Sciatic nerve (tissue), 2 donors: Measurements from ENCODE around the gene ATP1B4. TPM values are rescaled to one million over a fixed set of nuclear protein-coding genes. Genes with fewer than 3 reads are reported as not detected.
"Not testable (repeated sequence)": the region's sequence is repeated elsewhere in the genome, so short reads cannot be mapped to it uniquely, and the experiment has no call there.

Source experiments
- ATAC-seq: fragments of 200-7000 bp; cut with Tn5 transposase; one replicate; pipeline ENCODE4 v1.9.1; 2020; ENCODE audit warnings: mild to moderate bottlenecking, moderate library complexity
- DNase-seq: peaks from one replicate; pipeline ENCODE4 v3.0.0-alpha.2; 2020; ENCODE audit warnings: low spot score
- intact Hi-C: fragments of 100-400 bp; cut with DNase I; formaldehyde crosslinking; loops from one replicate; pipeline ENCODE4 v1.14.2; 2022
- total RNA-seq: library from RNA; stranded (reverse); fragmentation: NEBNext Ultra II Directional; extraction: Animal tissue kit (Norgen Biotek cat#: 25700); gene quantifications from one replicate; pipeline ENCODE4 v1.2.1, GENCODE V29; 2021
- donor health status: DM: no; HTN: no; CAD: no.
- donor health status: DM: no; HTN: no; CAD: no.

Gene ATP1B4
- not detected for total RNA-seq

- ATAC-seq (no peak), DNase-seq (no peak)
- intact Hi-C loops = no loop called here
Measured at GRCh38 chrX:120361764-120362305, at the start of gene ATP1B4. Gene ATP1B4 (plus strand): TSS chrX:120362089. CDS start chrX:120362169, 80 bp downstream.

- intact Hi-C loops = loop anchor here (5.0 kb wide), 1 partner anchor 1018 kb away; no protein-coding TSS in a partner anchor
- ATAC-seq (no peak), DNase-seq (no peak)
Measured at GRCh38 chrX:120315776-120316175, 46.1 kb upstream of the ATP1B4 start.

GRCh38 chrX:120316587-120317283 lies 45.2 kb upstream of the ATP1B4 start:
- DNase-seq (no peak), ATAC-seq (no peak)
- intact Hi-C loops = loop anchor here (5.0 kb wide), 1 partner anchor 1019 kb away; no protein-coding TSS in a partner anchor

GRCh38 chrX:120318411-120318810 lies 43.5 kb upstream of the ATP1B4 start:
- DNase-seq (no peak), ATAC-seq (no peak)
- intact Hi-C loops = loop anchor here (5.0 kb wide), 1 partner anchor 1021 kb away; no protein-coding TSS in a partner anchor

- ATAC-seq (no peak), DNase-seq (no peak)
- intact Hi-C loops = no loop called here
Measured at GRCh38 chrX:120321520-120322281, 40.2 kb upstream of the ATP1B4 start.

GRCh38 chrX:120331116-120331515 lies 30.8 kb upstream of the ATP1B4 start:
- no peak for ATAC-seq
- intact Hi-C loops = no loop called here
- DNase-seq = no peak

GRCh38 chrX:120332394-120332793 lies 29.5 kb upstream of the ATP1B4 start:
- ATAC-seq = no peak
- intact Hi-C loops = no loop called here
- DNase-seq = no peak

GRCh38 chrX:120334151-120334550 lies 27.7 kb upstream of the ATP1B4 start:
- ATAC-seq (no peak), DNase-seq (no peak)
- intact Hi-C loops = no loop called here

GRCh38 chrX:120334603-120335002 lies 27.3 kb upstream of the ATP1B4 start:
- DNase-seq = no peak
- ATAC-seq = no peak
- intact Hi-C loops = no loop called here

GRCh38 chrX:120335289-120335688 lies 26.6 kb upstream of the ATP1B4 start:
- DNase-seq (no peak), ATAC-seq (no peak)
- intact Hi-C loops = no loop called here

GRCh38 chrX:120336899-120337298 lies 25.0 kb upstream of the ATP1B4 start:
- intact Hi-C loops = no loop called here
- ATAC-seq = no peak
- no peak for DNase-seq

- intact Hi-C loops, DNase-seq, ATAC-seq: not testable (repeated sequence)
Measured at GRCh38 chrX:120344566-120344965, 17.3 kb upstream of the ATP1B4 start.

GRCh38 chrX:120350450-120351138 lies 11.3 kb upstream of the ATP1B4 start:
- intact Hi-C loops = no loop called here
- ATAC-seq (no peak), DNase-seq (no peak)

GRCh38 chrX:120356084-120356483 lies 5.8 kb upstream of the ATP1B4 start:
- no peak for DNase-seq
- intact Hi-C loops = no loop called here
- no peak for ATAC-seq

- ATAC-seq (no peak), DNase-seq (no peak)
- intact Hi-C loops = no loop called here
Measured at GRCh38 chrX:120357186-120357585, 4.7 kb upstream of the ATP1B4 start.

GRCh38 chrX:120358737-120359456 lies 3.0 kb upstream of the ATP1B4 start:
- DNase-seq = no peak
- intact Hi-C loops = no loop called here
- no peak for ATAC-seq

- intact Hi-C loops = no loop called here
- ATAC-seq (peak; percentile 37), DNase-seq (peak; percentile 66)
Measured at GRCh38 chrX:120365320-120365719, 3.4 kb downstream of the ATP1B4 start.

- ATAC-seq = no peak
- intact Hi-C loops = no loop called here
- DNase-seq = no peak
Measured at GRCh38 chrX:120365968-120366367, 4.1 kb downstream of the ATP1B4 start.

- no peak for DNase-seq
- ATAC-seq = peak; percentile 33
- intact Hi-C loops = no loop called here
Measured at GRCh38 chrX:120366794-120367193, 4.9 kb downstream of the ATP1B4 start.
